Bronchial smooth muscle cell (primary cell): ENCODE measurements around the gene PYCARD. TPM values are rescaled to one million over a fixed set of nuclear protein-coding genes. Genes with fewer than 3 reads are reported as not detected.

Source experiments
- total RNA-seq: library from RNA; depleted of rRNA; stranded (reverse); fragments of >200 nt; gene quantifications from 2 replicates; pipeline ENCODE4 v1.2.1, GENCODE V29; 2014

Gene PYCARD
- total RNA-seq: 105 and 171 TPM in 2 replicates

GRCh38 chr16:31202414-31203375, at the start of gene PYCARD:
PYCARD (minus strand) TSS chr16:31202760; CDS start chr16:31202690, 70 bp downstream.

GRCh38 chr16:31216422-31217135, 14.0 kb upstream of the PYCARD start, which contains the start of gene PYDC1:
PYDC1 (minus strand) TSS chr16:31217135; CDS start chr16:31217028, 107 bp downstream.

GRCh38 chr16:31213877-31214707, 11.5 kb upstream of the PYCARD start, which contains the start of gene TRIM72:
TRIM72 (plus strand) TSS chr16:31214119; CDS start chr16:31214739, 620 bp downstream.

GRCh38 chr16:31179747-31180459, 22.7 kb downstream of the PYCARD start, which contains the start of gene FUS:
FUS (plus strand) TSS chr16:31180139; CDS start chr16:31180215, 76 bp downstream.

Other genes starting within 250 kb of the PYCARD start
- gene SETD1A, start 245.0 kb downstream of the PYCARD start, total RNA-seq: 3.0 TPM in 2 replicates
- 14.3 and 20.8 TPM in 2 replicates for gene HSD3B7, start 217.6 kb downstream of the PYCARD start, total RNA-seq
- gene STX1B, start 192.1 kb downstream of the PYCARD start, total RNA-seq: 1.0 and 3.5 TPM in 2 replicates
- gene STX4, start 169.2 kb downstream of the PYCARD start, total RNA-seq: 35.1 and 38.9 TPM in 2 replicates
- gene ZNF668, start 128.5 kb downstream of the PYCARD start, total RNA-seq: 5.2 and 6.5 TPM in 2 replicates
- gene ZNF646, start 128.3 kb downstream of the PYCARD start, total RNA-seq: 9.3 and 12.0 TPM in 2 replicates
- 1.4 TPM in 2 replicates for gene PRSS53, start 113.8 kb downstream of the PYCARD start, total RNA-seq
- gene VKORC1, start 108.0 kb downstream of the PYCARD start, total RNA-seq: 91.7 and 95.6 TPM in 2 replicates
- gene BCKDK, start 94.4 kb downstream of the PYCARD start, total RNA-seq: 10.4 TPM in 2 replicates
- gene KAT8, start 85.1 kb downstream of the PYCARD start, total RNA-seq: 24.4 and 46.5 TPM in 2 replicates
- gene PRSS8, start 67.0 kb downstream of the PYCARD start, total RNA-seq: 0.09 TPM in 1 of 2 replicates, not detected in the other
- 0.17 and 0.47 TPM in 2 replicates for gene PRSS36, start 52.7 kb downstream of the PYCARD start, total RNA-seq
- gene FUS, start 22.6 kb downstream of the PYCARD start, total RNA-seq: 32.5 and 32.7 TPM in 2 replicates
- under 0.01 TPM in 2 replicates for gene TRIM72, start 11.4 kb upstream of the PYCARD start, total RNA-seq
- gene PYDC1, start 14.4 kb upstream of the PYCARD start, total RNA-seq: not detected in 2 replicates
- gene ITGAM, start 57.2 kb upstream of the PYCARD start, total RNA-seq: under 0.01 and 0.09 TPM in 2 replicates
- gene ITGAX, start 152.4 kb upstream of the PYCARD start, total RNA-seq: under 0.01 TPM in 1 of 2 replicates, not detected in the other
- not detected in 2 replicates for gene ITGAD, start 190.6 kb upstream of the PYCARD start, total RNA-seq
- not detected in 2 replicates for gene COX6A2, start 225.6 kb upstream of the PYCARD start, total RNA-seq
- 0.34 and 0.47 TPM in 2 replicates for gene ZNF843, start 240.0 kb upstream of the PYCARD start, total RNA-seq